ENCODE data around the gene HMGB3. TPM values are rescaled to one million over a fixed set of nuclear protein-coding genes. Genes with fewer than 3 reads are reported as not detected.

HMGB3 gene
- total and polyA plus RNA-seq, 3 experiments from 2014 or later = 1.5 to 32.1 (median 29.6) TPM

Other genes with a start within 250 kb of the HMGB3 start
- 10 to 100 TPM; 13.7 to 14.7 TPM for gene CD99L2, start 84.7 kb upstream of the HMGB3 start, total RNA-seq
- 15.9 TPM for gene CD99L2, start 84.7 kb upstream of the HMGB3 start, polyA plus RNA-seq
- gene GPR50, start 193.2 kb downstream of the HMGB3 start, total RNA-seq = not detected
- not detected for gene GPR50, start 193.2 kb downstream of the HMGB3 start, polyA plus RNA-seq

All from CD8-positive, alpha-beta memory T cell (primary cell).